K562 (cell line): ENCODE data around the gene FAM240A. TPM values are rescaled to one million over a fixed set of nuclear protein-coding genes. Genes with fewer than 3 reads are reported as not detected.
"Not testable (repeated sequence)": the region's sequence is repeated elsewhere in the genome, so short reads cannot be mapped to it uniquely, and the experiment has no call there.

Experiments
- ATAC-seq: fragments of 200-7000 bp; cut with Tn5 transposase; 3 replicates; pipeline ENCODE4 v1.9.1; 2020; ENCODE audit warnings: moderate library complexity
- BruUV-seq: library from RNA; stranded (reverse); fragments of 400-500 nt; replicated peaks from 2 replicates; lab custom pipeline; 2021; lab: Mats Ljungman, UMichigan
- CTCF ChIA-PET: fragments of 300-600 bp; formaldehyde crosslinking; extraction: SDS; loops from one replicate; lab custom pipeline; 2021; ENCODE audit warnings: low intra/inter-chr PET ratio; lab: Yijun Ruan, JAX
- POLR2A ChIA-PET: fragments of 300-600, 350-650 bp; sonication (Branson Sonifier 250); formaldehyde crosslinking; extraction: SDS; loops from one replicate; lab custom pipeline; 2021; ENCODE audit warnings: antibody characterized with exemption, inconsistent platforms; lab: Yijun Ruan, JAX
- DNase-seq, 4 experiments: peaks; one replicate each; pipeline versions ENCODE4 v3.0.0 to v3.0.0-alpha.2; 2011 to 2018; ENCODE audit warnings: low spot score in 3 of 4, mixed read lengths in 3 of 4; ENCODE audit errors: extremely low read depth in 1 of 4
- FAIRE-seq: peaks from 2 replicates; lab custom pipeline; 2011; peaks lifted over from hg19 to GRCh38; lab: Jason Lieb, UNC
- H2AFZ ChIP-seq: 2 replicates; pipeline ENCODE4 v1.6.0; 2011; ENCODE audit warnings: low read depth, low read length, control low read depth, inconsistent platforms
- H3K27ac ChIP-seq: fragments of 200-600 bp; 3 replicates; pipeline ENCODE4 v1.8.0; 2011; ENCODE audit warnings: low read depth, mild to moderate bottlenecking, control low read depth, inconsistent platforms, low read length, moderate library complexity, mixed read lengths; ENCODE audit errors: extremely low read depth
- H3K27me3 ChIP-seq, 2 experiments: fragments of 300-600 bp in 1 of 2; 2 replicates in 1 of 2; 3 replicates in 1 of 2; pipeline versions ENCODE4 v1.6.0 to v1.8.0; 2011; ENCODE audit warnings: inconsistent platforms in 2 of 2, low read length in 2 of 2, mild to moderate bottlenecking in 1 of 2, mixed read lengths in 1 of 2, moderate library complexity in 1 of 2; ENCODE audit not compliant: control insufficient read depth in 2 of 2, insufficient read depth in 2 of 2
- H3K36me3 ChIP-seq: fragments of 300-600 bp; 3 replicates; pipeline ENCODE4 v1.8.0; 2011; ENCODE audit warnings: mild to moderate bottlenecking, low read length, inconsistent platforms; ENCODE audit not compliant: control insufficient read depth, insufficient read depth
- H3K4me1 ChIP-seq, 2 experiments: fragments of 200-600 bp in 1 of 2; replicated peaks in 1 of 2; 2 replicates in 1 of 2; 3 replicates in 1 of 2; pipeline versions ENCODE4 v1.5.1 to v1.8.0; 2011; ENCODE audit warnings: inconsistent platforms in 2 of 2, low read length in 2 of 2, mild to moderate bottlenecking in 1 of 2, mixed read lengths in 1 of 2, moderate library complexity in 1 of 2; ENCODE audit not compliant: control insufficient read depth in 2 of 2, insufficient read depth in 2 of 2
- H3K4me2 ChIP-seq: 2 replicates; pipeline ENCODE4 v1.6.1; 2011; ENCODE audit warnings: low read length, control low read depth, inconsistent platforms, mixed read lengths; ENCODE audit not compliant: insufficient read depth
- H3K4me3 ChIP-seq: fragments of 200-600 bp; sonication (generic), shearing (Covaris generic); 2 replicates; pipeline ENCODE4 v1.5.1; 2016; ENCODE audit warnings: control low read depth, inconsistent platforms
- H3K79me2 ChIP-seq: fragments of 200-600 bp; 3 replicates; pipeline ENCODE4 v1.8.0; 2011; ENCODE audit warnings: low read length, inconsistent platforms; ENCODE audit not compliant: control insufficient read depth, insufficient read depth
- H3K9ac ChIP-seq, 2 experiments: 2 replicates each; pipeline versions ENCODE4 v1.6.0 to v1.6.1; 2011; ENCODE audit warnings: low read depth in 2 of 2, low read length in 2 of 2, control low read depth in 1 of 2, inconsistent platforms in 1 of 2, mild to moderate bottlenecking in 1 of 2, mixed read lengths in 1 of 2; ENCODE audit not compliant: insufficient read depth in 1 of 2
- H3K9me1 ChIP-seq: one replicate; pipeline ENCODE4 v1.6.0; 2011; ENCODE audit warnings: inconsistent platforms, mild to moderate bottlenecking, low read length, moderate library complexity; ENCODE audit not compliant: control insufficient read depth, insufficient read depth
- H3K9me3 ChIP-seq: replicated peaks from 2 replicates; pipeline ENCODE4 v1.5.1; 2011; ENCODE audit warnings: low read depth, low read length, inconsistent platforms; ENCODE audit not compliant: control insufficient read depth, insufficient read depth
- H4K20me1 ChIP-seq: replicated peaks from 2 replicates; pipeline ENCODE4 v1.6.1; 2011; ENCODE audit warnings: low read length, inconsistent platforms, mixed read lengths; ENCODE audit not compliant: control insufficient read depth, insufficient read depth
- ETV1 ChIP-seq: fragments of 450-650 bp; conservative IDR thresholded peaks from 2 replicates; pipeline ENCODE4 v1.6.1; 2016; ENCODE audit warnings: missing genetic modification characterization, control low read depth, low read depth, missing compliant biosample characterization
- GABPA ChIP-seq: fragments of 200-800 bp; sonication (Bioruptor generic); conservative IDR thresholded peaks from 2 replicates; pipeline ENCODE4 v1.6.1; 2016; ENCODE audit warnings: low read depth, missing genetic modification characterization, missing compliant biosample characterization
- HIVEP1 ChIP-seq: fragments of 250-450 bp; sonication (Bioruptor Pico); IDR thresholded peaks from 2 replicates; pipeline ENCODE4 v1.4.0; 2020; ENCODE audit warnings: mild to moderate bottlenecking
- OTX1 ChIP-seq: fragments of 450-650 bp; formaldehyde crosslinking; IDR thresholded peaks from 2 replicates; pipeline ENCODE4 v1.4.0; 2022; ENCODE audit warnings: mild to moderate bottlenecking
- RBM25 ChIP-seq: fragments of 200-400 bp; formaldehyde crosslinking; IDR thresholded peaks from 2 replicates; pipeline ENCODE4 v1.6.1; 2018; ENCODE audit warnings: low read length, low read depth, moderate library complexity; ENCODE audit not compliant: severe bottlenecking
- SMAD3 ChIP-seq: fragments of 450-650 bp; formaldehyde crosslinking; conservative IDR thresholded peaks from 2 replicates; pipeline ENCODE4 v1.4.0; 2020; ENCODE audit warnings: mild to moderate bottlenecking
- ZNF165 ChIP-seq: fragments of 250-450 bp; sonication (Bioruptor Pico); IDR thresholded peaks from 2 replicates; pipeline ENCODE4 v1.4.0; 2020; ENCODE audit warnings: borderline replicate concordance
- WGBS: fragments of 100-300 bp; shearing (Covaris generic); methylation state at CpG from one replicate; pipeline ENCODE4 v1.1.6; 2016; ENCODE audit warnings: low coverage, mixed read lengths; ENCODE audit not compliant: insufficient coverage; ENCODE audit errors: missing lambda C conversion rate; 5-methylcytosine and 5-hydroxymethylcytosine counted together
- in situ Hi-C: fragments of 300-500 bp; cut with MboI; formaldehyde crosslinking; loops from 4 replicates; pipeline ENCODE4 v1.15.0; 2018; ENCODE audit warnings: inconsistent platforms, mixed read lengths
- intact Hi-C: fragments of 100-400 bp; cut with micrococcal nuclease; formaldehyde crosslinking; loops from 2 replicates; pipeline ENCODE4 v1.14.2; 2022
- polyA plus RNA-seq, 8 experiments: library from polyadenylated mRNA; depleted of rRNA in 4 of 8; stranded (reverse) in 5 of 8; unstranded in 3 of 8; fragments of >200 nt; fragmentation: Nextera tagmentation in 2 of 8; fragmentation: Illumina TruSeq in 1 of 8; extraction: Ambion mirVana in 2 of 8; extraction: Trizol in 1 of 8; gene quantifications; 2 replicates each; pipeline versions ENCODE4 v1.2.1 to v1.2.3, GENCODE V29; 2011 to 2014; ENCODE audit warnings: inconsistent platforms in 1 of 8, missing spikeins in 1 of 8
- total RNA-seq, 7 experiments: library from RNA; depleted of rRNA in 6 of 7; stranded (reverse); fragments of >200 nt in 6 of 7; fragmentation: Illumina TruSeq in 2 of 7; extraction: Trizol in 2 of 7; gene quantifications; 2 replicates each; pipeline versions ENCODE4 v1.2.1 to v1.2.3, GENCODE V29; 2011 to 2021; ENCODE audit warnings: low replicate concordance in 1 of 7
- TF ChIP-seq, protein P1 (sequence below): fragments of 250-450 bp; sonication (Bioruptor Pico); IDR thresholded peaks from 2 replicates; pipeline ENCODE4 v1.8.0; 2022; ENCODE audit warnings: moderate library complexity, mild to moderate bottlenecking, inconsistent platforms

FAM240A gene
- total and polyA plus RNA-seq, 9 of the 15 experiments (the other 6 are each of a cell fraction or from before 2014, with no cell fraction given), result not detected

DNA sequence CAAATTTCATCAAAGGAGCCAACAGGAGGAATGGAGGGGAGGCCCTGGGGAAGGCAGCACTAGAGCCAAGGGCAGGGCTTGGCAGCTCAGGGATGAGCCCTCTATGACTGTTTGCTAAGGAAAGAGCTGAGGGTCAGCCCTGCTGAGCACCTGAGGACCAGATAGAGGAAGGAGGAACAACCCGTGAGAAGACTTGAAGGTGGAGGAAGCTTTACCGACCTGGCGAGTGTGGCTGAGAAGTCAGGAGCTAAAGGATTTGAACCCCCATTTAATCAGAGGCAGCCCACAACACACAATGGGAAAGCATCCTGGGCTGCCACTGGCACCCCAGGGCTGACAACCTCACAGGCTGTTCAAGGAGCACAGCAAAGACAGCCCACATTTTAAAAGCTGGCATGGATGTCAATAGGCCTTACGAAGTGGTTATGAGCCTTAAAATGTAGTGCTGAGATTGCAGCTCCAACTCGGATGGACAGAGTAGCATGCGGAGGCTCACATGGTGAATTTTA, 25.5 kb upstream of the FAM240A start:
- intact Hi-C loops (no loop called here), in situ Hi-C loops (no loop called here)
- ChIA-PET CTCF (no interaction called here), POLR2A (interaction anchor here (0.6 to 1.9 kb wide), 5 partner anchors 13 to 179 kb away, joined by 3 to 5 read pairs (median 4); no protein-coding TSS in a partner anchor)
- Histone ChIP-seq H3K27me3 (peaks cover 10 to 21% of the 10 kb centered on the region in 2 experiments), H3K36me3 (no peaks in the 10 kb centered on the region), H3K4me1 (no peaks in the 10 kb centered on the region; a peak in 1 of 5 replicates), H3K9ac (no peak overlapping the region), H3K4me2 (no peak overlapping the region), H3K27ac (no peak overlapping the region), H3K9me3 (no peaks in the 10 kb centered on the region; the same call in 1 of the 2 replicates), H3K79me2 (no peaks in the 10 kb centered on the region), H4K20me1 (no peaks in the 10 kb centered on the region), H3K9me1 (no peaks in the 10 kb centered on the region), H3K4me3 (no peak overlapping the region), H2AFZ (no peak overlapping the region)
- FAIRE-seq, result no peak
- TF ChIP-seq RBM25, result no peak
- 0 out of 2 replicates have a peak, but pooled peaks have one; percentile 41 for TF ChIP-seq ZNF165 (CRISPR knock-in tag)
- ATAC-seq, result no peak
- no TSS peak for BruUV-seq
- no peak for DNase-seq
- 6% methylated on average over 6 of the region's 6 CpGs for WGBS

DNA sequence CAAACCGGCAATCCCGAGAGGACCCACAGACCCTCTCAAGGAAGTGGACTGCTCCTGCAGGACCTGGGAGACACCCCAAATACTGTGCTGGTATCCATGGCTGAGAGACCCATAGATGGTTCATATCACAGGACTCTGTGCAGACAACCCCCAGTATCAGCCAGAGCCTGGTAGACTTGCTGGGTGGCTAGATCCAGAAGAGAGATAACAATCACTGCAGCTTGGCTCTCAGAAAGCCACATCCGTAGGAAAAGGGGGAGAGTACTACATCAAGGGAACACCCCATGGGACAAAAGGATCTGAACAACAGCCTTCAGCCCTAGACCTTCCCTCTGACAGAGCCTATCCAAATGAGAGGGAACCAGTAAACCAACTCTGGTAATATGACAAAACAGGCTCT, 25.1 kb upstream of the FAM240A start:
- H3K4me3 ChIP-seq, FAIRE-seq, H3K9me3 ChIP-seq, in situ Hi-C loops, H3K9me1 ChIP-seq, intact Hi-C loops, H3K4me2 ChIP-seq, H3K9ac ChIP-seq, H3K27ac ChIP-seq, BruUV-seq, CTCF ChIA-PET, ATAC-seq, H3K79me2 ChIP-seq, H3K36me3 ChIP-seq, H3K4me1 ChIP-seq, H4K20me1 ChIP-seq, DNase-seq, H2AFZ ChIP-seq: not testable (repeated sequence)
- WGBS, result 2% methylated on average over 3 of the region's 3 CpGs
- TF ChIP-seq OTX1 (CRISPR knock-in tag), result 0 out of 2 replicates have a peak, but pooled peaks have one; percentile 24
- TF ChIP-seq GABPA, result peak; percentile 52; the same call in 1 of the 2 replicates
- TF ChIP-seq HIVEP1, result 0 out of 2 replicates have a peak, but pooled peaks have one; percentile 37
- 0 out of 2 replicates have a peak, but pooled peaks have one; percentile 57 for TF ChIP-seq SMAD3 (CRISPR knock-in tag)
- TF ChIP-seq, protein P1, sequence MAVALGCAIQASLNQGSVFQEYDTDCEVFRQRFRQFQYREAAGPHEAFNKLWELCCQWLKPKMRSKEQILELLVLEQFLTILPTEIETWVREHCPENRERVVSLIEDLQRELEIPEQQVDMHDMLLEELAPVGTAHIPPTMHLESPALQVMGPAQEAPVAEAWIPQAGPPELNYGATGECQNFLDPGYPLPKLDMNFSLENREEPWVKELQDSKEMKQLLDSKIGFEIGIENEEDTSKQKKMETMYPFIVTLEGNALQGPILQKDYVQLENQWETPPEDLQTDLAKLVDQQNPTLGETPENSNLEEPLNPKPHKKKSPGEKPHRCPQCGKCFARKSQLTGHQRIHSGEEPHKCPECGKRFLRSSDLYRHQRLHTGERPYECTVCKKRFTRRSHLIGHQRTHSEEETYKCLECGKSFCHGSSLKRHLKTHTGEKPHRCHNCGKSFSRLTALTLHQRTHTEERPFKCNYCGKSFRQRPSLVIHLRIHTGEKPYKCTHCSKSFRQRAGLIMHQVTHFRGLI (CRISPR knock-in tag), result 0 out of 2 replicates have a peak, but pooled peaks have one; percentile 24
- TF ChIP-seq ETV1, result peak; percentile 57; the same call in 1 of the 2 replicates
- POLR2A ChIA-PET, result interaction anchor here (0.6 to 1.3 kb wide), 3 partner anchors 29 to 180 kb away, joined by 3 to 5 read pairs (median 3); no protein-coding TSS in a partner anchor
- peaks cover 10 to 21% of the 10 kb centered on the region in 2 experiments for H3K27me3 ChIP-seq
